Sigmoid colon (tissue), 4 donors: ENCODE measurements around the gene ANTXR2.

Experiments
- EP300 ChIP-seq, 4 donors: sonication (generic); formaldehyde crosslinking; IDR thresholded peaks; one replicate each; pipeline ENCODE4 v1.6.1; 2017; ENCODE audit warnings: antibody characterized with exemption in 4 of 4
- POLR2A ChIP-seq, 2 donors: fragments of 450-650 bp; IDR thresholded peaks; one replicate each; pipeline ENCODE4 v1.6.1; 2016; ENCODE audit warnings: antibody characterized with exemption in 2 of 2, mild to moderate bottlenecking in 2 of 2, moderate library complexity in 2 of 2
- POLR2AphosphoS5 ChIP-seq, 4 donors: sonication (generic); formaldehyde crosslinking; IDR thresholded peaks; one replicate each; pipeline ENCODE4 v1.6.1; 2017; ENCODE audit warnings: antibody characterized with exemption in 4 of 4
- TF ChIP-seq, protein P1 (sequence below), 4 experiments: fragments of 450-650 bp in 3 of 4; fragments of 200-600 bp in 1 of 4; IDR thresholded peaks; one replicate each; pipeline ENCODE4 v1.5.1; 2016 to 2019; ENCODE audit warnings: antibody characterized with exemption in 4 of 4, mild to moderate bottlenecking in 3 of 4, moderate library complexity in 2 of 4

DNA sequence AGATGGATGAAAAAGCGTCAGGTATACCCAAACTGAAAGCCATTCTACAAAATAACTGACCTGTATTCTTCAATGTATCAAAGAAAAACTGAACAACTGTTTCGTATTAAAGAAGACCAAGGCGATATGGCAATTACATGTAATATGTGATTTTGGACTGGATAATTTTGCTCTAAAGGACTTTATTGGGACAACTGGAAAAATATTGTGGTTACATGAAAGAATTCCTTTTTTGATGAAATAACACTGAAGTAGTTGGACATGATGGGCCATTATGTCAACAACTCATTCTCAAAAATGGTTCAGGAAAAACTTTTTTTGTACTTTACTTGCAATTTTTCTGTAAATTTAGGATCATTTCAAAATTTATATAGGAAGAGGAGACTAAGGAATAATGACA is 12.1 kb upstream of the ANTXR2 start:
- TF ChIP-seq, protein P1, sequence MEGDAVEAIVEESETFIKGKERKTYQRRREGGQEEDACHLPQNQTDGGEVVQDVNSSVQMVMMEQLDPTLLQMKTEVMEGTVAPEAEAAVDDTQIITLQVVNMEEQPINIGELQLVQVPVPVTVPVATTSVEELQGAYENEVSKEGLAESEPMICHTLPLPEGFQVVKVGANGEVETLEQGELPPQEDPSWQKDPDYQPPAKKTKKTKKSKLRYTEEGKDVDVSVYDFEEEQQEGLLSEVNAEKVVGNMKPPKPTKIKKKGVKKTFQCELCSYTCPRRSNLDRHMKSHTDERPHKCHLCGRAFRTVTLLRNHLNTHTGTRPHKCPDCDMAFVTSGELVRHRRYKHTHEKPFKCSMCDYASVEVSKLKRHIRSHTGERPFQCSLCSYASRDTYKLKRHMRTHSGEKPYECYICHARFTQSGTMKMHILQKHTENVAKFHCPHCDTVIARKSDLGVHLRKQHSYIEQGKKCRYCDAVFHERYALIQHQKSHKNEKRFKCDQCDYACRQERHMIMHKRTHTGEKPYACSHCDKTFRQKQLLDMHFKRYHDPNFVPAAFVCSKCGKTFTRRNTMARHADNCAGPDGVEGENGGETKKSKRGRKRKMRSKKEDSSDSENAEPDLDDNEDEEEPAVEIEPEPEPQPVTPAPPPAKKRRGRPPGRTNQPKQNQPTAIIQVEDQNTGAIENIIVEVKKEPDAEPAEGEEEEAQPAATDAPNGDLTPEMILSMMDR (IDR thresholded peaks at IDR 0.05): no peak
- no peak for TF ChIP-seq POLR2AphosphoS5 (IDR thresholded peaks at IDR 0.05)
- TF ChIP-seq POLR2A (IDR thresholded peaks at IDR 0.05): no peak
- TF ChIP-seq EP300 (IDR thresholded peaks at IDR 0.05): no peak
